Stimulated activated naive CD8-positive, alpha-beta T cell treated with anti-CD3 and anti-CD28 coated beads, Interleukin-15, Interleukin-2, amounts not matched to agents 100 U/mL and 50 U/mL, for 24 hours (primary cell): Measurements from ENCODE around the gene IL31RA.

ENCODE experiments used
- ATAC-seq: fragments of 150-1000 bp; cut with Tn5 transposase; one replicate; pipeline ENCODE4 v1.10.0; 2021
- DNase-seq: peaks from one replicate; pipeline ENCODE4 v3.0.0; 2021

Gene IL31RA

GRCh38 chr5:55903121-55903701 lies 52.1 kb downstream of the IL31RA start:
- ATAC-seq (peak; percentile 93), DNase-seq (peak; percentile 87)

- DNase-seq (no peak), ATAC-seq (no peak)
These were observed 53.0 kb downstream of the IL31RA start for GRCh38 chr5:55904152-55904551.

- DNase-seq (no peak), ATAC-seq (no peak)
These were observed 54.1 kb downstream of the IL31RA start for GRCh38 chr5:55905251-55905650.

GRCh38 chr5:55907927-55908326 lies 56.8 kb downstream of the IL31RA start:
- no peak for DNase-seq
- ATAC-seq, result no peak

GRCh38 chr5:55908804-55909203 lies 57.6 kb downstream of the IL31RA start:
- no peak for ATAC-seq
- no peak for DNase-seq

- DNase-seq (no peak), ATAC-seq (no peak)
These were observed 60.9 kb downstream of the IL31RA start for GRCh38 chr5:55911784-55912653.

GRCh38 chr5:55913466-55914413 lies 62.6 kb downstream of the IL31RA start:
- DNase-seq, result no peak
- no peak for ATAC-seq

- no peak for ATAC-seq
These were observed 63.8 kb downstream of the IL31RA start for GRCh38 chr5:55914971-55915370.

GRCh38 chr5:55915783-55916182 lies 64.6 kb downstream of the IL31RA start:
- DNase-seq (no peak), ATAC-seq (no peak)

More at GRCh38 chr5:55914971-55915370, 63.8 kb downstream of the IL31RA start:
- no peak for DNase-seq

GRCh38 chr5:55916986-55917385 lies 65.8 kb downstream of the IL31RA start:
- DNase-seq (no peak), ATAC-seq (no peak)

GRCh38 chr5:55917402-55918086 lies 66.4 kb downstream of the IL31RA start:
- no peak for ATAC-seq
- DNase-seq, result no peak

- ATAC-seq (peak; percentile 93), DNase-seq (peak; percentile 44)
These were observed 67.2 kb downstream of the IL31RA start for GRCh38 chr5:55918087-55919035.

GRCh38 chr5:55919625-55920024 lies 68.5 kb downstream of the IL31RA start:
- DNase-seq (no peak), ATAC-seq (no peak)

- DNase-seq (no peak), ATAC-seq (no peak)
These were observed 69.6 kb downstream of the IL31RA start for GRCh38 chr5:55920784-55921183.

GRCh38 chr5:55921617-55922016 lies 70.5 kb downstream of the IL31RA start:
- DNase-seq (no peak), ATAC-seq (no peak)

GRCh38 chr5:55923177-55923771 lies 72.1 kb downstream of the IL31RA start:
- ATAC-seq (no peak), DNase-seq (no peak)

GRCh38 chr5:55923865-55924500 lies 72.8 kb downstream of the IL31RA start:
- DNase-seq, result no peak

GRCh38 chr5:55924744-55925143 lies 73.6 kb downstream of the IL31RA start:
- ATAC-seq (no peak), DNase-seq (no peak)

More at GRCh38 chr5:55923865-55924500, 72.8 kb downstream of the IL31RA start:
- ATAC-seq, result no peak

GRCh38 chr5:55925181-55925580 lies 74.0 kb downstream of the IL31RA start:
- DNase-seq, result no peak
- no peak for ATAC-seq

GRCh38 chr5:55925712-55926111 lies 74.6 kb downstream of the IL31RA start:
- DNase-seq (no peak), ATAC-seq (no peak)
